ENCODE results near the gene KYNU.

DNA sequence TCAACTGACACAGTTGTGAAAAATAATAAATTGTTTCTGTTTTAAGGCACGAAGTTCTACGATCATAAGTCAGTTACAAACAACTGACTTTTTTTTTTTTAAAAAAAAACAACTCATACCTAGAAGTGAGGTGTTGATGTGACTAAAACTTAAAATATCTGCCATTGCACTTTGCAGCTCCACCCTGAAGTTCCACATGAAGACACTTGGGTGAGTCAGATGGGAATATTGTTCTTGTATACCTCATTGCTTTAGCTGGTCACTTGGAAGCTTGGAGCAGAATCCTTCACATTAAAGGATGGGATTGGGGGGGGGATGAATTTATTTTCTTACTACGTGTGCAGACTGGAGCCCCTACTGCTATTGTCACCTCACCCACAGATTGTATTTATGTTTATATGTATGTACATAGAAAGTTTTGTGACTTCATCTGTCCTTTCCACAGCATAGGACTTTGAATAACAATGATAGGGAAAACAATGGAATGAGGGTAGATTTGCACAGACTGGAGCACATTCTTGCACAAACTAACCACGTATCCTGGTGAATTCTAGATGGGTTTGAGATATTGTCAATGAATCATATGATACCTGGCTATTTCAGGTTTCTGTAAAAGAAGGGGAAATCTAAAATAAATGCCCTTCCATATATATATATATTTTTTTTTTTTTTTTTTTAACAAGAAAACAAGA lies 193.9 kb downstream of the KYNU start:
- TF ChIP-seq, protein P1, sequence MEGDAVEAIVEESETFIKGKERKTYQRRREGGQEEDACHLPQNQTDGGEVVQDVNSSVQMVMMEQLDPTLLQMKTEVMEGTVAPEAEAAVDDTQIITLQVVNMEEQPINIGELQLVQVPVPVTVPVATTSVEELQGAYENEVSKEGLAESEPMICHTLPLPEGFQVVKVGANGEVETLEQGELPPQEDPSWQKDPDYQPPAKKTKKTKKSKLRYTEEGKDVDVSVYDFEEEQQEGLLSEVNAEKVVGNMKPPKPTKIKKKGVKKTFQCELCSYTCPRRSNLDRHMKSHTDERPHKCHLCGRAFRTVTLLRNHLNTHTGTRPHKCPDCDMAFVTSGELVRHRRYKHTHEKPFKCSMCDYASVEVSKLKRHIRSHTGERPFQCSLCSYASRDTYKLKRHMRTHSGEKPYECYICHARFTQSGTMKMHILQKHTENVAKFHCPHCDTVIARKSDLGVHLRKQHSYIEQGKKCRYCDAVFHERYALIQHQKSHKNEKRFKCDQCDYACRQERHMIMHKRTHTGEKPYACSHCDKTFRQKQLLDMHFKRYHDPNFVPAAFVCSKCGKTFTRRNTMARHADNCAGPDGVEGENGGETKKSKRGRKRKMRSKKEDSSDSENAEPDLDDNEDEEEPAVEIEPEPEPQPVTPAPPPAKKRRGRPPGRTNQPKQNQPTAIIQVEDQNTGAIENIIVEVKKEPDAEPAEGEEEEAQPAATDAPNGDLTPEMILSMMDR (IDR thresholded peaks at IDR 0.05): no peak
- TF ChIP-seq EZH2phosphoT487 (IDR thresholded peaks at IDR 0.05) (no peak), EZH2 (IDR thresholded peaks at IDR 0.05) (no peak)

All from neural progenitor cell (in vitro differentiated cells).